ENCODE measurements around the gene HPCA. TPM values are rescaled to one million over a fixed set of nuclear protein-coding genes. Genes with fewer than 3 reads are reported as not detected.
A peak's percentile ranks its signal among the peaks of the same experiment; 100 is the strongest.

Gene HPCA
- total RNA-seq, 4 donors from 2014 or later, result 0.53 TPM; not detected in 3

DNA sequence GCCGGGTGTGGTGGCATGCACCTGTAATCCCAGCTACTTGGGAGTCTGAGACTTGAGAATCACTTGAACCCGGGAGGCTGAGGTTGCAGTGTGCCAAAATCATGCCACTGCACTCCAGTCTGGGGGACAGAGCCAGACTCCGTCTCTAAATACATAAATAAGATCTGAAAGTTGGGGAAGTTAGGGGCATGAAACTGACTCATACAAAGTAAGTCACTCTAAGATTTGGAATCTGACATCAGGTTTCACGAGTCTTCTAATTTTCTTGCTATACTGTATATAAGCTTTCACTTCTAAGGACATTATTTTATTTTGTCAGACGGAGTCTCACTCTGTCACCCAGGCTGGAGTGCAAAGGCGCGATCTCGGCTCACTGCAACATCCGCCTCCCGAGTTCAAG, 48.2 kb downstream of the HPCA start:
- peaks cover 0 to 32% (median 2%) of the 10 kb centered on the region in 4 donors for H3K4me1 ChIP-seq

GRCh38 chr1:32937061-32937460, 50.8 kb downstream of the HPCA start:
- Histone ChIP-seq H3K36me3 (peaks cover 0 to 57% (median 0%) of the 10 kb centered on the region in 3 donors), H3K9me3 (no peaks in the 10 kb centered on the region), H3K27ac (peak overlapping the region in 3 of 4 donors; percentile 48 to 91 (median 73)), H3K27me3 (no peaks in the 10 kb centered on the region), H3K4me3 (no peak overlapping the region), H3K4me1 (peaks cover 0 to 53% (median 4%) of the 10 kb centered on the region in 4 donors)
- TF ChIP-seq, protein P1, sequence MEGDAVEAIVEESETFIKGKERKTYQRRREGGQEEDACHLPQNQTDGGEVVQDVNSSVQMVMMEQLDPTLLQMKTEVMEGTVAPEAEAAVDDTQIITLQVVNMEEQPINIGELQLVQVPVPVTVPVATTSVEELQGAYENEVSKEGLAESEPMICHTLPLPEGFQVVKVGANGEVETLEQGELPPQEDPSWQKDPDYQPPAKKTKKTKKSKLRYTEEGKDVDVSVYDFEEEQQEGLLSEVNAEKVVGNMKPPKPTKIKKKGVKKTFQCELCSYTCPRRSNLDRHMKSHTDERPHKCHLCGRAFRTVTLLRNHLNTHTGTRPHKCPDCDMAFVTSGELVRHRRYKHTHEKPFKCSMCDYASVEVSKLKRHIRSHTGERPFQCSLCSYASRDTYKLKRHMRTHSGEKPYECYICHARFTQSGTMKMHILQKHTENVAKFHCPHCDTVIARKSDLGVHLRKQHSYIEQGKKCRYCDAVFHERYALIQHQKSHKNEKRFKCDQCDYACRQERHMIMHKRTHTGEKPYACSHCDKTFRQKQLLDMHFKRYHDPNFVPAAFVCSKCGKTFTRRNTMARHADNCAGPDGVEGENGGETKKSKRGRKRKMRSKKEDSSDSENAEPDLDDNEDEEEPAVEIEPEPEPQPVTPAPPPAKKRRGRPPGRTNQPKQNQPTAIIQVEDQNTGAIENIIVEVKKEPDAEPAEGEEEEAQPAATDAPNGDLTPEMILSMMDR (IDR thresholded peaks at IDR 0.05), result no peak
- no peak for TF ChIP-seq POLR2A (IDR thresholded peaks at IDR 0.05)
- no peak for DNase-seq

More for the DNA sequence above, 48.2 kb downstream of the HPCA start:
- H3K27me3 ChIP-seq, result no peaks in the 10 kb centered on the region
- peak overlapping the region; percentile 3 to 91 (median 66) for H3K27ac ChIP-seq
- H3K9me3 ChIP-seq, result no peaks in the 10 kb centered on the region
- DNase-seq, result no peak
- TF ChIP-seq, protein P1 (IDR thresholded peaks at IDR 0.05), result no peak
- no peak for TF ChIP-seq POLR2A (IDR thresholded peaks at IDR 0.05)
- peaks cover 0 to 32% (median 0%) of the 10 kb centered on the region in 3 donors for H3K36me3 ChIP-seq
- H3K4me3 ChIP-seq, result no peak overlapping the region

- no peak for TF ChIP-seq POLR2A (IDR thresholded peaks at IDR 0.05)
- TF ChIP-seq, protein P1 (IDR thresholded peaks at IDR 0.05), result no peak
- H3K4me3 ChIP-seq, result no peak overlapping the region
- H3K4me1 ChIP-seq, result peaks cover 0 to 46% (median 4%) of the 10 kb centered on the region in 4 donors
- H3K9me3 ChIP-seq, result no peaks in the 10 kb centered on the region
- peaks cover 0 to 84% (median 0%) of the 10 kb centered on the region in 3 donors for H3K36me3 ChIP-seq
- peak overlapping the region in 2 of 4 donors; percentile 42 to 69 for H3K27ac ChIP-seq
- peak in 2 of 3 donors; percentile 57 to 61 for DNase-seq
- H3K27me3 ChIP-seq, result no peaks in the 10 kb centered on the region
These were observed 53.5 kb downstream of the HPCA start for GRCh38 chr1:32939655-32940371.

GRCh38 chr1:32944180-32944579, 57.9 kb downstream of the HPCA start:
- TF ChIP-seq, protein P1 (IDR thresholded peaks at IDR 0.05), result no peak
- no peak for TF ChIP-seq POLR2A (IDR thresholded peaks at IDR 0.05)
- DNase-seq, result no peak
- Histone ChIP-seq H3K4me3 (no peak overlapping the region), H3K36me3 (peaks cover 0 to 87% (median 3%) of the 10 kb centered on the region in 3 donors), H3K27ac (no peak overlapping the region), H3K27me3 (no peaks in the 10 kb centered on the region), H3K4me1 (peaks cover 0 to 37% (median 2%) of the 10 kb centered on the region in 4 donors), H3K9me3 (no peaks in the 10 kb centered on the region)

Other genes starting within 250 kb of the HPCA start
- gene ZBTB8OS, start 235.9 kb upstream of the HPCA start, total RNA-seq, result 10 to 100 TPM; 34.7 to 56.2 (median 44.1) TPM
- 100 to 1,000 TPM in 3 of 4 donors, 10 to 100 TPM in 1; 72.1 to 172 (median 109) TPM for gene RBBP4, start 235.3 kb upstream of the HPCA start, total RNA-seq
- gene SYNC, start 183.7 kb upstream of the HPCA start, total RNA-seq, result 10 to 100 TPM in 1 of 4 donors, 1 to 10 TPM in 3; 8.3 to 19.8 (median 9.2) TPM
- gene YARS1, start 69.1 kb upstream of the HPCA start, total RNA-seq, result 10 to 100 TPM; 29.6 to 93.3 (median 50.4) TPM
- gene S100PBP, start 68.8 kb upstream of the HPCA start, total RNA-seq, result 100 to 1,000 TPM in 1 of 4 donors, 10 to 100 TPM in 3; 44.3 to 178 (median 58.1) TPM
- 1 to 10 TPM in 1 of 4 donors, not detected in 3; 1.8 TPM for gene FNDC5, start 15.6 kb upstream of the HPCA start, total RNA-seq
- gene TMEM54, start 14.9 kb downstream of the HPCA start, total RNA-seq, result 100 to 1,000 TPM; 228 to 892 (median 538) TPM
- gene RNF19B, start 78.3 kb downstream of the HPCA start, total RNA-seq, result 10 to 100 TPM; 28.1 to 62.1 (median 54.6) TPM
- 100 to 1,000 TPM; 273 to 366 (median 293) TPM for gene AK2, start 150.4 kb downstream of the HPCA start, total RNA-seq
- gene AZIN2, start 194.7 kb downstream of the HPCA start, total RNA-seq, result 10 to 100 TPM in 1 of 4 donors, 1 to 10 TPM in 2, under 1 TPM in 1; 0.95 to 26.4 (median 2.2) TPM

All from Peyer's patch (tissue), 4 donors.